Sigmoid colon (tissue), 4 donors: ENCODE results near the gene GEMIN8.

Experiments used
- CTCF ChIP-seq, 4 experiments: fragments of 450-650 bp in 3 of 4; fragments of 200-600 bp in 1 of 4; IDR thresholded peaks; one replicate each; pipeline ENCODE4 v1.5.1; 2016 to 2019; ENCODE audit warnings: antibody characterized with exemption in 4 of 4, mild to moderate bottlenecking in 3 of 4, moderate library complexity in 2 of 4
- POLR2A ChIP-seq, 2 donors: fragments of 450-650 bp; IDR thresholded peaks; one replicate each; pipeline ENCODE4 v1.6.1; 2016; ENCODE audit warnings: antibody characterized with exemption in 2 of 2, mild to moderate bottlenecking in 2 of 2, moderate library complexity in 2 of 2
- POLR2AphosphoS5 ChIP-seq, 4 donors: sonication (generic); formaldehyde crosslinking; IDR thresholded peaks; one replicate each; pipeline ENCODE4 v1.6.1; 2017; ENCODE audit warnings: antibody characterized with exemption in 4 of 4

- no peak for TF ChIP-seq CTCF (IDR thresholded peaks at IDR 0.05)
- TF ChIP-seq POLR2AphosphoS5 (IDR thresholded peaks at IDR 0.05), result no peak
- no peak for TF ChIP-seq POLR2A (IDR thresholded peaks at IDR 0.05)
Measured at GRCh38 chrX:13965531-13965930, 64.2 kb downstream of the GEMIN8 start.
